Pancreas (tissue), 10 donors: ENCODE results near the gene CPN1. TPM values are rescaled to one million over a fixed set of nuclear protein-coding genes. Genes with fewer than 3 reads are reported as not detected.

Experiments
- ATAC-seq, 4 donors: fragments of 200-7000 bp; cut with Tn5 transposase; one replicate each; pipeline versions ENCODE4 v1.8.0 to v1.9.1; 2020; ENCODE audit warnings: mild to moderate bottlenecking in 4 of 4, moderate library complexity in 4 of 4
- DNase-seq, 6 donors: peaks; one replicate each; pipeline ENCODE4 v3.0.0-alpha.2; 2020
- FAIRE-seq: peaks from 2 replicates; lab custom pipeline; 2012; peaks lifted over from hg19 to GRCh38; lab: Jason Lieb, UNC
- H3K27ac ChIP-seq, 4 donors: fragments of 200-600 bp; sonication (generic); 1 replicate in 3 of 4; 2 replicates in 1 of 4; pipeline versions ENCODE4 v1.5.0 to v1.8.0; 2020
- H3K27me3 ChIP-seq, 4 donors: fragments of 200-600 bp; one replicate each; pipeline ENCODE4 v1.8.0; 2021
- H3K36me3 ChIP-seq, 3 donors: fragments of 200-600 bp; sonication (generic) in 1 of 3; one replicate each; pipeline versions ENCODE4 v1.5.0 to v1.8.0; 2020 to 2021
- H3K4me1 ChIP-seq, 3 donors: fragments of 200-600 bp; one replicate each; pipeline ENCODE4 v1.8.0; 2021
- H3K4me3 ChIP-seq, 4 donors: fragments of 200-600 bp; sonication (generic) in 2 of 4; one replicate each; pipeline versions ENCODE4 v1.5.0 to v1.8.0; 2020 to 2021
- H3K9me3 ChIP-seq, 4 donors: fragments of 200-600 bp; one replicate each; pipeline ENCODE4 v1.8.0; 2021
- WGBS, 2 donors: extraction: QIAGEN DNeasy Blood & Tissue Kit; methylation state at CpG; one replicate each; pipeline ENCODE4 v1.1.7; 2013; 5-methylcytosine and 5-hydroxymethylcytosine counted together
- intact Hi-C, 3 donors: fragments of 100-400 bp; cut with DNase I; formaldehyde crosslinking; loops; one replicate each; pipeline versions ENCODE4 v1.11.1 to v1.14.2; 2022
- polyA plus RNA-seq, 2 donors: library from polyadenylated mRNA; stranded (reverse); fragments of 200-250 nt; gene quantifications; one replicate each; pipeline ENCODE4 v1.2.3, GENCODE V29; 2013
- total RNA-seq, 6 donors: library from RNA; stranded (reverse); fragmentation: NEBNext Ultra II Directional in 4 of 6; extraction: Animal tissue kit (Norgen Biotek cat#: 25700) in 4 of 6; gene quantifications; one replicate each; pipeline versions ENCODE4 v1.2.1 to v1.2.4, GENCODE V29; 2021 to 2023
- TF ChIP-seq, protein P1 (sequence below), 4 donors: fragments of 200-600 bp; sonication (generic) in 3 of 4; IDR thresholded peaks; one replicate each; pipeline versions ENCODE4 v1.5.0 to v1.8.0; 2021; ENCODE audit warnings: antibody characterized with exemption in 4 of 4
- donor health status: healthy with polysubstance abuse.
- donor health status: DM: no; HTN: no; CAD: no; lungs with moderate emphysema.
- donor health status: DM: no; HTN: no; CAD: no.
- donor health status: control.
- donor health status: control.
- donor health status: Bipolar disorder and iron deficiency.
- donor health status: DM: yes; HTN: yes; CAD: no.
- donor health status: DM: no; HTN: no; CAD: no.
- donor health status: DM: no; HTN: no; CAD: no.
- donor health status: DM: yes; HTN: yes; CAD: no.

Gene CPN1
- total and polyA plus RNA-seq, 8 donors, result 0.17 TPM; not detected in 7

DNA sequence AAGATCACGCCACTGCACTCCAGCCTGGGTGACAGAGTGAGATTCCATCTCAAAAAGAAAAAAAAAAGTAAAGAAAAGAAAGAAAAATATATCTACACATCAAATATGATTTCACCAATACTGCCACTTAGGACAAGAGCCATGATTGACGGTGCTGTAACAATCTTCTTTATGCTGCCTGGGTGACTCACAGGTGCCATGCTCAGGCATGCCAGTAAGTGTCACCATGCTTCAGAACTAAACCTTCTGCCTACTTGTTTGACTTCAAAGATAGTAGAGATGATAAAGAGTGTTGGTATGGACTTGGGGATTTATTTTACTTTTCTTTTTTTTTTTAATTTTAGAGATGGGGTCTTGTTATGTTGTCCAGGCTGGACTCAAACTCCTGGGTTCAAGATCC is 38.3 kb downstream of the CPN1 start:
- peak in 2 of 4 donors; percentile 27 to 47 for ATAC-seq
- H3K27ac ChIP-seq, result no peak overlapping the region

DNA sequence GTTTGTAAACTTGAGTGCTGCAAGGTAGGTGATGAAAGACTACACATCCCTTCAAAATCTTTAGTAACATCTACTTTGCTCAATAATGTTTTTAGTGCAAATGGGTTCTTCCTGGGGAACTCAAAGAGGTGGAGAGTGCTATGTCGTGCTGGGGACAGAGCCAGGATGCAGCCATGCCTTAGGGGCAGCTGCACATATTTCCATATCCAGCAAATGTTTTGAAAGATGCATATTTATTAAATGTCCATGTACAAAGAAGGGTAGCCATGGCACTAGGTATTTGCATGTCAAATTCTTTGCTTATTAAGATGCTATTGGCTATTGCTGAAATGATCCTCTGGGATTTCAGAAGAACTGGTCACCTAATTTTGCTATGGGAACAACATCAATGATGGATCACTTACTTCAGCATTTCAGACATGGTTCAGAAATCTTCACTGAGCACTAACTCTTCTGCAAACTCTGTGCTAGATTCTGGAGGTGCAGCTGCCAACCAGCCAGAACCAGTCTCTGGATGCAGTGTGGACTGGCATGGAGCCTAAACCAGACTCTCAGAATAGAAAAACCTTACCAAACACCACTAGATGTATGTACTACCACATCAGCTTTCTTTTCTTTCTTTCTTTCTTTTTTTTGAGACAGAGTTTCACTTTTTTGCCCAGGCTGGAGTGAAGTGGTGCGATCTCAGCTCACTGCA is 40.2 kb downstream of the CPN1 start:
- H3K4me1 ChIP-seq, result no peaks in the 10 kb centered on the region
- ATAC-seq, result no peak
- WGBS, 2 donors, result 82 to 86% methylated on average over 2 of the region's 2 CpGs

More for the DNA sequence above, 38.3 kb downstream of the CPN1 start:
- Histone ChIP-seq H3K9me3 (no peaks in the 10 kb centered on the region), H3K4me3 (no peak overlapping the region), H3K36me3 (no peaks in the 10 kb centered on the region), H3K4me1 (no peaks in the 10 kb centered on the region), H3K27me3 (no peaks in the 10 kb centered on the region)
- no peak for FAIRE-seq
- 79 to 80% methylated on average over 2 of the region's 2 CpGs for WGBS, 2 donors
- intact Hi-C loops, result loop anchor here in 2 of 3 donors (2.0 to 10.0 kb wide), 2 partner anchors 197 to 199 kb away; no protein-coding TSS in a partner anchor
- TF ChIP-seq, protein P1, sequence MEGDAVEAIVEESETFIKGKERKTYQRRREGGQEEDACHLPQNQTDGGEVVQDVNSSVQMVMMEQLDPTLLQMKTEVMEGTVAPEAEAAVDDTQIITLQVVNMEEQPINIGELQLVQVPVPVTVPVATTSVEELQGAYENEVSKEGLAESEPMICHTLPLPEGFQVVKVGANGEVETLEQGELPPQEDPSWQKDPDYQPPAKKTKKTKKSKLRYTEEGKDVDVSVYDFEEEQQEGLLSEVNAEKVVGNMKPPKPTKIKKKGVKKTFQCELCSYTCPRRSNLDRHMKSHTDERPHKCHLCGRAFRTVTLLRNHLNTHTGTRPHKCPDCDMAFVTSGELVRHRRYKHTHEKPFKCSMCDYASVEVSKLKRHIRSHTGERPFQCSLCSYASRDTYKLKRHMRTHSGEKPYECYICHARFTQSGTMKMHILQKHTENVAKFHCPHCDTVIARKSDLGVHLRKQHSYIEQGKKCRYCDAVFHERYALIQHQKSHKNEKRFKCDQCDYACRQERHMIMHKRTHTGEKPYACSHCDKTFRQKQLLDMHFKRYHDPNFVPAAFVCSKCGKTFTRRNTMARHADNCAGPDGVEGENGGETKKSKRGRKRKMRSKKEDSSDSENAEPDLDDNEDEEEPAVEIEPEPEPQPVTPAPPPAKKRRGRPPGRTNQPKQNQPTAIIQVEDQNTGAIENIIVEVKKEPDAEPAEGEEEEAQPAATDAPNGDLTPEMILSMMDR (IDR thresholded peaks at IDR 0.05), result no peak
- no peak for DNase-seq

DNA sequence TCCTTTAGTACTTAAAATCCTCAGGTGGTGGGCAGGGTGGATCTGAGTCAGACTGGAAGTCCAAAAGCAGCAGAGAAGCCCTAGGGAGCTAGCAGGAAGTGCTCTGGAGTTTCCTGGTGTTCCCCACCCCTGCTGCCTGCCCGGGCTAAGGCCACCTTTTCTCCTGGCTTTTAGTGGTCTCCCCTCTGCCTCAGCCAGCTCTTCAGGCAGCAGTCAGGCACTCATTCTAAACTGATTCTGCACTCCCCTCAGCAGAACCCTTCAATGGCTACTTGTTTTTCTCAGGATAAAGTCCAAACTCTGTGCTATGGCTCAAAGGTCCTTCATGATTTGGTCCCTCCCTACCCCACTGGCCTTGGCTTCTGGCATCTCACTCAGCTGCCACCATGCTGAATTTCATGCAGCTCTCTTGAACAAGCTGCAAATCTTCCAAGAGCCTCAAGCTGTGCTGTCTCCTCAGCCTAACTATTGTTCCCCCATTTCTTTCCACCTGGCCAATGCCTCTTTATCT is 43.1 kb downstream of the CPN1 start:
- H3K36me3 ChIP-seq, result no peaks in the 10 kb centered on the region
- ATAC-seq (no peak), FAIRE-seq (no peak), DNase-seq (no peak)
- TF ChIP-seq, protein P1 (IDR thresholded peaks at IDR 0.05), result no peak
- WGBS, 2 donors, result 62 to 67% methylated on average over 1 of the region's 1 CpG
- H3K4me3 ChIP-seq, result no peak overlapping the region
- H3K27me3 ChIP-seq, result no peaks in the 10 kb centered on the region
- intact Hi-C loops, result no loop called here
- no peaks in the 10 kb centered on the region for H3K4me1 ChIP-seq
- no peaks in the 10 kb centered on the region for H3K9me3 ChIP-seq
- H3K27ac ChIP-seq, result no peak overlapping the region

More for the DNA sequence above, 40.2 kb downstream of the CPN1 start:
- Histone ChIP-seq H3K27me3 (no peaks in the 10 kb centered on the region), H3K27ac (no peak overlapping the region), H3K4me3 (no peak overlapping the region), H3K36me3 (no peaks in the 10 kb centered on the region), H3K9me3 (no peaks in the 10 kb centered on the region)
- DNase-seq (no peak), FAIRE-seq (no peak)
- TF ChIP-seq, protein P1 (IDR thresholded peaks at IDR 0.05), result no peak
- intact Hi-C loops, result loop anchor here in 2 of 3 donors (2.0 to 10.0 kb wide), 2 partner anchors 195 to 197 kb away; no protein-coding TSS in a partner anchor

GRCh38 chr10:100037758-100038315 is 43.8 kb downstream of the CPN1 start:
- 72 to 76% methylated on average over 5 of the region's 5 CpGs for WGBS, 2 donors
- no peak overlapping the region for H3K4me3 ChIP-seq
- FAIRE-seq (no peak), DNase-seq (no peak), ATAC-seq (no peak)
- no peak overlapping the region for H3K27ac ChIP-seq
- TF ChIP-seq, protein P1 (IDR thresholded peaks at IDR 0.05), result no peak
- no peaks in the 10 kb centered on the region for H3K4me1 ChIP-seq
- H3K36me3 ChIP-seq, result no peaks in the 10 kb centered on the region
- H3K9me3 ChIP-seq, result no peaks in the 10 kb centered on the region
- H3K27me3 ChIP-seq, result no peaks in the 10 kb centered on the region
- intact Hi-C loops, result no loop called here
